Sigmoid colon (tissue), 7 donors: ENCODE data around the gene EPHA4. TPM values are rescaled to one million over a fixed set of nuclear protein-coding genes. Genes with fewer than 3 reads are reported as not detected.

ENCODE experiments used
- DNase-seq: peaks from one replicate; pipeline ENCODE4 v3.0.0-alpha.2; 2019
- H3K27ac ChIP-seq, 4 donors: fragments of 200-600 bp; sonication (generic); one replicate each; pipeline ENCODE4 v1.5.1; 2016 to 2019; ENCODE audit warnings: mild to moderate bottlenecking in 1 of 4
- H3K27me3 ChIP-seq, 3 donors: fragments of 200-600 bp; sonication (generic); one replicate each; pipeline ENCODE4 v1.5.1; 2019; ENCODE audit warnings: mild to moderate bottlenecking in 1 of 3
- H3K36me3 ChIP-seq, 4 donors: fragments of 200-600 bp; sonication (generic); one replicate each; pipeline ENCODE4 v1.5.1; 2016 to 2019
- H3K4me1 ChIP-seq, 4 donors: fragments of 200-600 bp; sonication (generic); one replicate each; pipeline ENCODE4 v1.5.1; 2017 to 2019
- H3K4me3 ChIP-seq, 4 donors: fragments of 200-600 bp; sonication (generic); one replicate each; pipeline ENCODE4 v1.5.1; 2017 to 2019; ENCODE audit warnings: mild to moderate bottlenecking in 2 of 4, moderate library complexity in 1 of 4
- H3K9me3 ChIP-seq, 4 donors: fragments of 200-600 bp in 3 of 4; sonication (generic) in 3 of 4; one replicate each; pipeline versions ENCODE4 v1.5.1 to v1.6.1; 2013 to 2019
- EP300 ChIP-seq, 4 donors: sonication (generic); formaldehyde crosslinking; IDR thresholded peaks; one replicate each; pipeline ENCODE4 v1.6.1; 2017; ENCODE audit warnings: antibody characterized with exemption in 4 of 4
- POLR2A ChIP-seq, 2 donors: fragments of 450-650 bp; IDR thresholded peaks; one replicate each; pipeline ENCODE4 v1.6.1; 2016; ENCODE audit warnings: antibody characterized with exemption in 2 of 2, mild to moderate bottlenecking in 2 of 2, moderate library complexity in 2 of 2
- POLR2AphosphoS5 ChIP-seq, 4 donors: sonication (generic); formaldehyde crosslinking; IDR thresholded peaks; one replicate each; pipeline ENCODE4 v1.6.1; 2017; ENCODE audit warnings: antibody characterized with exemption in 4 of 4
- WGBS, 2 donors: extraction: QIAGEN DNeasy Blood & Tissue Kit; methylation state at CpG; one replicate each; pipeline ENCODE4 v1.1.7; 2013; 5-methylcytosine and 5-hydroxymethylcytosine counted together
- intact Hi-C: fragments of 100-400 bp; cut with DNase I; formaldehyde crosslinking; loops from one replicate; pipeline ENCODE4 v1.15.1; 2023
- polyA plus RNA-seq, 3 donors: library from polyadenylated mRNA; stranded (reverse); fragments of 200-250 nt; gene quantifications; one replicate each; pipeline ENCODE4 v1.2.3, GENCODE V29; 2013
- total RNA-seq, 4 donors: library from RNA; depleted of rRNA; stranded (reverse); fragments of >200 nt; gene quantifications; one replicate each; pipeline ENCODE4 v1.1.0, GENCODE V29; 2016
- TF ChIP-seq, protein P1 (sequence below), 4 experiments: fragments of 450-650 bp in 3 of 4; fragments of 200-600 bp in 1 of 4; IDR thresholded peaks; one replicate each; pipeline ENCODE4 v1.5.1; 2016 to 2019; ENCODE audit warnings: antibody characterized with exemption in 4 of 4, mild to moderate bottlenecking in 3 of 4, moderate library complexity in 2 of 4
- donor health status: healthy with polysubstance abuse.
- donor health status: Bipolar disorder and iron deficiency.
- donor health status: healthy.

Gene EPHA4
- total and polyA plus RNA-seq, 7 donors, result 1.2 to 50.7 (median 26.9) TPM

- Histone ChIP-seq H3K9me3 (no peaks in the 10 kb centered on the region), H3K27me3 (no peaks in the 10 kb centered on the region), H3K36me3 (peaks cover 0 to 26% (median 11%) of the 10 kb centered on the region in 4 donors), H3K4me1 (peaks cover 0 to 46% (median 36%) of the 10 kb centered on the region in 4 donors), H3K27ac (peak overlapping the region; percentile 33 to 56 (median 46)), H3K4me3 (no peak overlapping the region)
- DNase-seq, result no peak
- 84 to 87% methylated on average over 11 of the region's 11 CpGs for WGBS, 2 donors
- TF ChIP-seq, protein P1, sequence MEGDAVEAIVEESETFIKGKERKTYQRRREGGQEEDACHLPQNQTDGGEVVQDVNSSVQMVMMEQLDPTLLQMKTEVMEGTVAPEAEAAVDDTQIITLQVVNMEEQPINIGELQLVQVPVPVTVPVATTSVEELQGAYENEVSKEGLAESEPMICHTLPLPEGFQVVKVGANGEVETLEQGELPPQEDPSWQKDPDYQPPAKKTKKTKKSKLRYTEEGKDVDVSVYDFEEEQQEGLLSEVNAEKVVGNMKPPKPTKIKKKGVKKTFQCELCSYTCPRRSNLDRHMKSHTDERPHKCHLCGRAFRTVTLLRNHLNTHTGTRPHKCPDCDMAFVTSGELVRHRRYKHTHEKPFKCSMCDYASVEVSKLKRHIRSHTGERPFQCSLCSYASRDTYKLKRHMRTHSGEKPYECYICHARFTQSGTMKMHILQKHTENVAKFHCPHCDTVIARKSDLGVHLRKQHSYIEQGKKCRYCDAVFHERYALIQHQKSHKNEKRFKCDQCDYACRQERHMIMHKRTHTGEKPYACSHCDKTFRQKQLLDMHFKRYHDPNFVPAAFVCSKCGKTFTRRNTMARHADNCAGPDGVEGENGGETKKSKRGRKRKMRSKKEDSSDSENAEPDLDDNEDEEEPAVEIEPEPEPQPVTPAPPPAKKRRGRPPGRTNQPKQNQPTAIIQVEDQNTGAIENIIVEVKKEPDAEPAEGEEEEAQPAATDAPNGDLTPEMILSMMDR (IDR thresholded peaks at IDR 0.05), result no peak
- TF ChIP-seq POLR2AphosphoS5 (IDR thresholded peaks at IDR 0.05), result peak in 3 of 4 donors; percentile 8 to 65 (median 36)
- no peak for TF ChIP-seq POLR2A (IDR thresholded peaks at IDR 0.05)
- no peak for TF ChIP-seq EP300 (IDR thresholded peaks at IDR 0.05)
- intact Hi-C loops, result no loop called here
These were observed 132.2 kb downstream of the EPHA4 start for GRCh38 chr2:221439761-221440479.

GRCh38 chr2:221437056-221437455 is 135.0 kb downstream of the EPHA4 start:
- TF ChIP-seq POLR2A (IDR thresholded peaks at IDR 0.05) (no peak), EP300 (IDR thresholded peaks at IDR 0.05) (no peak)
- peaks cover 0 to 25% (median 4%) of the 10 kb centered on the region in 4 donors for H3K36me3 ChIP-seq
- peak overlapping the region in 3 of 4 donors; percentile 34 to 46 (median 42) for H3K27ac ChIP-seq
- peaks cover 0 to 40% (median 32%) of the 10 kb centered on the region in 4 donors for H3K4me1 ChIP-seq
- no peaks in the 10 kb centered on the region for H3K27me3 ChIP-seq
- 92 to 95% methylated on average over 3 of the region's 3 CpGs for WGBS, 2 donors
- no peaks in the 10 kb centered on the region for H3K9me3 ChIP-seq
- no peak for DNase-seq
- intact Hi-C loops, result no loop called here
- H3K4me3 ChIP-seq, result no peak overlapping the region

DNA sequence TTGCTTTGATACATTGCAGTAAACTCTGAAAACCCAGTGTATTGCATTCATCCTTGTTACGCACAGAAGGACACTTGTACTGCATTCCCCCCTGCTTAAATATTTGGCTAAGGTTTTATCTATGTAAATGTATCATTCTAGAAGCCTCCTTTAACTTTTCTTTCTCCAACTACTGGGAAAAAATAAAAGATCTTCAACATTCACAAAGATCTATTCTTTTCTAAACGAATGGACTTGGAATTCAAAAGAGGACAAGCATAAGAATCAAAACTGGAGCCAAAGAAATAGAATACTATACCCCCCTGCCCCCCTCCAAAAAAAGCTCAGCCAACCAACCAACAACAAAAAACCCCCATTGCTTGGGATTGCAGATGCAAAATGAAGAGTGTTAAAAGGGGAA is 136.9 kb downstream of the EPHA4 start:
- Histone ChIP-seq H3K4me3 (no peak overlapping the region), H3K4me1 (peaks cover 0 to 39% (median 27%) of the 10 kb centered on the region in 4 donors), H3K27ac (peak overlapping the region in 2 of 4 donors; percentile 3 to 46), H3K9me3 (no peaks in the 10 kb centered on the region), H3K27me3 (no peaks in the 10 kb centered on the region), H3K36me3 (peaks cover 0 to 12% (median 0%) of the 10 kb centered on the region in 4 donors)
- TF ChIP-seq POLR2AphosphoS5 (IDR thresholded peaks at IDR 0.05) (no peak), EP300 (IDR thresholded peaks at IDR 0.05) (no peak), POLR2A (IDR thresholded peaks at IDR 0.05) (no peak)
- TF ChIP-seq, protein P1 (IDR thresholded peaks at IDR 0.05), result no peak
- 42 to 45% methylated on average over 2 of the region's 2 CpGs for WGBS, 2 donors
- intact Hi-C loops, result no loop called here
- DNase-seq, result no peak

- no peak for TF ChIP-seq POLR2AphosphoS5 (IDR thresholded peaks at IDR 0.05)
- no peak for TF ChIP-seq EP300 (IDR thresholded peaks at IDR 0.05)
- TF ChIP-seq, protein P1 (IDR thresholded peaks at IDR 0.05), result no peak
- TF ChIP-seq POLR2A (IDR thresholded peaks at IDR 0.05), result no peak
These were observed 138.0 kb downstream of the EPHA4 start for GRCh38 chr2:221434142-221434541.

DNA sequence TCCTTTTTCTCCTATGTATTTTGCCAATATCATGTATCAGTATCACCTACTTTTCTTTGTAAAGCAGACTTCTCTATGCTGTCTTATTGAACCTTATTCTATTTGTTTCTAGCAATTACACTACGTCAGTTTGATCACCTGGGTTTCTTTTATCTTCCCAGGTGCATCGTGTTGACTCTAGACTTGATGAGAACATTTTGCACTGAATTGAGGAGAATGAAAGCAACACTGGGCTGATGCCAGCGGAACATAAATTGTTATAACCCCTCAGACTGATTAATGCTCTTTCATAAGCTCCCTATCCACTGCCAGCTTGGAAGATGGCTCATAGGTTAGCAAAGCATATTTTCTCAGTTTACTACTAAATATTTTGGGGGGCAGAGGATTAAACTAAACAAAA is 140.6 kb downstream of the EPHA4 start:
- no peak for TF ChIP-seq POLR2A (IDR thresholded peaks at IDR 0.05)
- Histone ChIP-seq H3K27ac (peak overlapping the region in 2 of 4 donors; percentile 10 to 70), H3K27me3 (no peaks in the 10 kb centered on the region), H3K4me3 (no peak overlapping the region), H3K9me3 (no peaks in the 10 kb centered on the region), H3K4me1 (peaks cover 0 to 24% (median 13%) of the 10 kb centered on the region in 4 donors), H3K36me3 (peaks cover 0 to 37% (median 0%) of the 10 kb centered on the region in 4 donors)
- 20 to 73% methylated on average over 3 of the region's 3 CpGs for WGBS, 2 donors
- intact Hi-C loops, result loop anchor here (2.0 kb wide), 1 partner anchor 39 kb away; no protein-coding TSS in a partner anchor
- DNase-seq, result no peak

More at GRCh38 chr2:221434142-221434541, 138.0 kb downstream of the EPHA4 start:
- Histone ChIP-seq H3K27me3 (no peaks in the 10 kb centered on the region), H3K4me3 (no peak overlapping the region), H3K36me3 (peaks cover 0 to 20% (median 0%) of the 10 kb centered on the region in 4 donors), H3K27ac (no peak overlapping the region), H3K4me1 (peaks cover 0 to 35% (median 19%) of the 10 kb centered on the region in 4 donors), H3K9me3 (no peaks in the 10 kb centered on the region)
- no peak for DNase-seq
- intact Hi-C loops, result no loop called here
- WGBS, 2 donors, result 69 to 88% methylated on average over 7 of the region's 7 CpGs
